HUES6 (cell line): Measurements from ENCODE around the gene KRT6B.
"Not testable (repeated sequence)": the region's sequence is repeated elsewhere in the genome, so short reads cannot be mapped to it uniquely, and the experiment has no call there.

ENCODE experiments used
- H3K27ac ChIP-seq: 2 replicates; pipeline ENCODE4 v1.7.0; 2013; ENCODE audit warnings: low read depth, mild to moderate bottlenecking, low read length, inconsistent platforms
- H3K27me3 ChIP-seq: 2 replicates; pipeline ENCODE4 v1.6.1; 2013; ENCODE audit warnings: low read length; ENCODE audit not compliant: control insufficient read depth, insufficient read depth
- H3K36me3 ChIP-seq: 2 replicates; pipeline ENCODE4 v1.6.1; 2013; ENCODE audit warnings: low read length; ENCODE audit not compliant: control insufficient read depth, insufficient read depth
- H3K4me1 ChIP-seq: 2 replicates; pipeline ENCODE4 v1.6.1; 2013; ENCODE audit warnings: low read length; ENCODE audit not compliant: control insufficient read depth, insufficient read depth
- H3K4me3 ChIP-seq: 2 replicates; pipeline ENCODE4 v1.5.1; 2013; ENCODE audit warnings: low read depth, low read length
- H3K9ac ChIP-seq: one replicate; pipeline ENCODE4 v1.6.1; 2013; ENCODE audit warnings: mild to moderate bottlenecking, low read length
- H3K9me3 ChIP-seq: 2 replicates; pipeline ENCODE4 v1.6.1; 2013; ENCODE audit warnings: low read depth, low read length; ENCODE audit not compliant: control insufficient read depth, insufficient read depth

Gene KRT6B

GRCh38 chr12:52411815-52412214 is 40.1 kb downstream of the KRT6B start:
- H3K27me3 ChIP-seq: no peaks in the 10 kb centered on the region
- no peak overlapping the region for H3K4me3 ChIP-seq
- H3K4me1 ChIP-seq: no peaks in the 10 kb centered on the region
- no peak overlapping the region for H3K9ac ChIP-seq
- no peaks in the 10 kb centered on the region for H3K9me3 ChIP-seq
- H3K27ac ChIP-seq: no peak overlapping the region
- no peaks in the 10 kb centered on the region for H3K36me3 ChIP-seq

- H3K9me3 ChIP-seq, H3K27ac ChIP-seq, H3K4me3 ChIP-seq, H3K9ac ChIP-seq, H3K36me3 ChIP-seq, H3K4me1 ChIP-seq, H3K27me3 ChIP-seq: not testable (repeated sequence)
Observed at GRCh38 chr12:52410589-52411248, 41.2 kb downstream of the KRT6B start.

- Histone ChIP-seq H3K27me3 (no peaks in the 10 kb centered on the region), H3K4me3 (no peak overlapping the region), H3K4me1 (peaks cover 3% of the 10 kb centered on the region; the same call in 1 of the 2 replicates), H3K9ac (no peak overlapping the region), H3K27ac (no peak overlapping the region), H3K9me3 (no peaks in the 10 kb centered on the region), H3K36me3 (no peaks in the 10 kb centered on the region)
Observed at GRCh38 chr12:52407918-52408317, 44.0 kb downstream of the KRT6B start.

GRCh38 chr12:52405922-52406385 is 46.0 kb downstream of the KRT6B start, which contains the start of gene KRT82:
TSS of gene KRT82 (minus strand) at chr12:52406335. CDS start at chr12:52406277, 58 bp downstream.
- Histone ChIP-seq H3K9ac (no peak within 1 kb of the TSS), H3K4me1 (peaks cover 7% of the 10 kb centered on the region; the same call in 1 of the 2 replicates), H3K4me3 (no peak within 1 kb of the TSS), H3K27ac (no peak within 1 kb of the TSS), H3K36me3 (no peaks in the 10 kb centered on the region), H3K9me3 (no peaks in the 10 kb centered on the region), H3K27me3 (no peaks in the 10 kb centered on the region)

GRCh38 chr12:52404951-52405350 is 47.0 kb downstream of the KRT6B start:
- Histone ChIP-seq H3K9me3 (no peaks in the 10 kb centered on the region), H3K27me3 (no peaks in the 10 kb centered on the region), H3K36me3 (no peaks in the 10 kb centered on the region), H3K4me1 (peaks cover 7% of the 10 kb centered on the region; the same call in 1 of the 2 replicates), H3K9ac (no peak overlapping the region), H3K27ac (no peak overlapping the region), H3K4me3 (no peak overlapping the region)

GRCh38 chr12:52403561-52403960 is 48.4 kb downstream of the KRT6B start:
- Histone ChIP-seq H3K9ac (no peak overlapping the region), H3K4me3 (no peak overlapping the region), H3K4me1 (peaks cover 7% of the 10 kb centered on the region; the same call in 1 of the 2 replicates), H3K9me3 (no peaks in the 10 kb centered on the region), H3K27me3 (no peaks in the 10 kb centered on the region), H3K36me3 (no peaks in the 10 kb centered on the region), H3K27ac (no peak overlapping the region)

GRCh38 chr12:52402873-52403540 is 48.9 kb downstream of the KRT6B start:
- H3K4me1 ChIP-seq: peaks cover 7% of the 10 kb centered on the region; the same call in 1 of the 2 replicates
- no peak overlapping the region for H3K27ac ChIP-seq
- no peak overlapping the region for H3K4me3 ChIP-seq
- H3K36me3 ChIP-seq: no peaks in the 10 kb centered on the region
- H3K9ac ChIP-seq: no peak overlapping the region
- H3K9me3 ChIP-seq: no peaks in the 10 kb centered on the region
- H3K27me3 ChIP-seq: no peaks in the 10 kb centered on the region

- H3K4me1 ChIP-seq: peaks cover 7% of the 10 kb centered on the region; the same call in 1 of the 2 replicates
- no peaks in the 10 kb centered on the region for H3K27me3 ChIP-seq
- H3K27ac ChIP-seq: no peak overlapping the region
- H3K9ac ChIP-seq: no peak overlapping the region
- H3K4me3 ChIP-seq: no peak overlapping the region
- H3K36me3 ChIP-seq: no peaks in the 10 kb centered on the region
- no peaks in the 10 kb centered on the region for H3K9me3 ChIP-seq
Observed at GRCh38 chr12:52402377-52402776, 49.6 kb downstream of the KRT6B start.

GRCh38 chr12:52401926-52402325 is 50.0 kb downstream of the KRT6B start:
- Histone ChIP-seq H3K4me3 (no peak overlapping the region), H3K27me3 (no peaks in the 10 kb centered on the region), H3K9ac (no peak overlapping the region), H3K4me1 (peaks cover 7% of the 10 kb centered on the region; the same call in 1 of the 2 replicates), H3K9me3 (no peaks in the 10 kb centered on the region), H3K27ac (no peak overlapping the region), H3K36me3 (no peaks in the 10 kb centered on the region)

- Histone ChIP-seq H3K4me3 (no peak overlapping the region), H3K27ac (no peak overlapping the region), H3K9ac (no peak overlapping the region), H3K4me1 (peaks cover 7% of the 10 kb centered on the region; the same call in 1 of the 2 replicates), H3K9me3 (no peaks in the 10 kb centered on the region), H3K36me3 (no peaks in the 10 kb centered on the region), H3K27me3 (no peaks in the 10 kb centered on the region)
Observed at GRCh38 chr12:52401526-52401925, 50.4 kb downstream of the KRT6B start.

GRCh38 chr12:52400906-52401305 is 51.0 kb downstream of the KRT6B start:
- Histone ChIP-seq H3K9ac (no peak overlapping the region), H3K4me1 (peaks cover 7% of the 10 kb centered on the region; the same call in 1 of the 2 replicates), H3K27ac (no peak overlapping the region), H3K36me3 (no peaks in the 10 kb centered on the region), H3K27me3 (no peaks in the 10 kb centered on the region), H3K9me3 (no peaks in the 10 kb centered on the region), H3K4me3 (no peak overlapping the region)
